ENCODE measurements around the gene HSPBAP1. TPM values are rescaled to one million over a fixed set of nuclear protein-coding genes. Genes with fewer than 3 reads are reported as not detected.

The HSPBAP1 gene
- total and polyA plus RNA-seq, 7 donors, result 4.8 to 24.7 (median 17.6) TPM

DNA sequence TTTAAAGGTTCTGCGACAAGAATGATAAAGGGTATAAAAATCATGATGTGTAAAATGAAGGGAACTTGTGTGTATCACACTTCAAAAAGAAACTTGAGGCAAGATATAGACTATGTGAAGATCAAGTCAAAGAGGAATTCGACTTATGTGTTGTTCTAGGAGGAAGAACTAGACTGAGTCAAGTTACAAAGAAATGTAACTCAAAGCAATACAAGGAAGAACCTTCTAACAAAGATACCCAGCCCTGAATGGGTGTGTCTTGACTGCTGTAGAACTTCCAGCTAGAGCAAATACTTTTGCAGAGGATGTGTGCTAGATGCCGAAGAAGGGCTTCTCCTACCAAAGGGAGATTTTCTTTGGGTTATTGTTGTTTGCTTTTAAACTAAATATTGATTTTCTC is 3.7 kb upstream of the HSPBAP1 start:
- Histone ChIP-seq H3K4me3 (peak overlapping the region; percentile 93), H3K4me1 (peaks cover 22% of the 10 kb centered on the region), H3K36me3 (ENCODE audit: insufficient read depth in 1 of 2, low read depth in 1 of 2) (no peaks in the 10 kb centered on the region), H3K9me3 (no peaks in the 10 kb centered on the region), H3K27ac (no peak overlapping the region), H3K27me3 (ENCODE audit: insufficient read depth in 3 of 3, low read length in 2 of 3) (no peaks in the 10 kb centered on the region)
- intact Hi-C loops (cut with DNase I), result no loop called here
- DNase-seq, result no peak
- no peak for ATAC-seq
- TF ChIP-seq, protein P1, sequence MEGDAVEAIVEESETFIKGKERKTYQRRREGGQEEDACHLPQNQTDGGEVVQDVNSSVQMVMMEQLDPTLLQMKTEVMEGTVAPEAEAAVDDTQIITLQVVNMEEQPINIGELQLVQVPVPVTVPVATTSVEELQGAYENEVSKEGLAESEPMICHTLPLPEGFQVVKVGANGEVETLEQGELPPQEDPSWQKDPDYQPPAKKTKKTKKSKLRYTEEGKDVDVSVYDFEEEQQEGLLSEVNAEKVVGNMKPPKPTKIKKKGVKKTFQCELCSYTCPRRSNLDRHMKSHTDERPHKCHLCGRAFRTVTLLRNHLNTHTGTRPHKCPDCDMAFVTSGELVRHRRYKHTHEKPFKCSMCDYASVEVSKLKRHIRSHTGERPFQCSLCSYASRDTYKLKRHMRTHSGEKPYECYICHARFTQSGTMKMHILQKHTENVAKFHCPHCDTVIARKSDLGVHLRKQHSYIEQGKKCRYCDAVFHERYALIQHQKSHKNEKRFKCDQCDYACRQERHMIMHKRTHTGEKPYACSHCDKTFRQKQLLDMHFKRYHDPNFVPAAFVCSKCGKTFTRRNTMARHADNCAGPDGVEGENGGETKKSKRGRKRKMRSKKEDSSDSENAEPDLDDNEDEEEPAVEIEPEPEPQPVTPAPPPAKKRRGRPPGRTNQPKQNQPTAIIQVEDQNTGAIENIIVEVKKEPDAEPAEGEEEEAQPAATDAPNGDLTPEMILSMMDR (IDR thresholded peaks at IDR 0.05), result no peak
- WGBS, 3 donors, result 81 to 90% (median 82%) methylated on average over 3 of the region's 3 CpGs

DNA sequence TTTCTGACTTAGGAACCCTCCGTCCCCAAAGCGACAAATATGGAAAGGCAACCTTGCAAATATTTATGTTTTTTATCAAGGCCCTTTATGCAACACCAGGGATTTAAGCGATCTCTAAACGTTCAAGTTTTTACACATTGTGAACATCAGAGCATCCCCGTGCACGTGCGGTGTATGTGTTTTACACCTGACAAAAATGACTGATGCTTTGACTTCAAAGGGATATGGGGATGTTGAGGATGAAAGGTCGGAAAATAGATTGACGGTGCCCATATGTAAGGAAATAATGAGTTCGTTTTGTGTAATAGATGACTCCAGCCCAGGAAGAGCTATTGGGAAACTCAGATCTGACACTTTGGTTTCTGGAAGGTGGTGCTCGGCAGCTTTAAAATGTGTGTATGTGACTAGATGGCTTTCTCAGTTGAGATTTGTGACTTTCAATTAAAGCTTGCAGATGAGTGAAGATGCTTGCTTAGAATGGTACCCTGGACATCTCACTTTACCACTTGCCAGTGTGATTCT is 2.1 kb upstream of the HSPBAP1 start:
- H3K27me3 ChIP-seq (ENCODE audit: insufficient read depth in 3 of 3, low read length in 2 of 3), result no peaks in the 10 kb centered on the region
- no peaks in the 10 kb centered on the region for H3K9me3 ChIP-seq
- H3K36me3 ChIP-seq (ENCODE audit: insufficient read depth in 1 of 2, low read depth in 1 of 2), result no peaks in the 10 kb centered on the region
- H3K4me1 ChIP-seq, result peaks cover 29% of the 10 kb centered on the region
- H3K4me3 ChIP-seq, result peak overlapping the region; percentile 93
- ATAC-seq (no peak), DNase-seq (no peak)
- WGBS, 3 donors, result 6 to 19% (median 13%) methylated on average over 11 of the region's 11 CpGs
- H3K27ac ChIP-seq, result peak overlapping the region; percentile 99
- intact Hi-C loops (cut with DNase I), result no loop called here
- TF ChIP-seq, protein P1 (IDR thresholded peaks at IDR 0.05), result no peak

DNA sequence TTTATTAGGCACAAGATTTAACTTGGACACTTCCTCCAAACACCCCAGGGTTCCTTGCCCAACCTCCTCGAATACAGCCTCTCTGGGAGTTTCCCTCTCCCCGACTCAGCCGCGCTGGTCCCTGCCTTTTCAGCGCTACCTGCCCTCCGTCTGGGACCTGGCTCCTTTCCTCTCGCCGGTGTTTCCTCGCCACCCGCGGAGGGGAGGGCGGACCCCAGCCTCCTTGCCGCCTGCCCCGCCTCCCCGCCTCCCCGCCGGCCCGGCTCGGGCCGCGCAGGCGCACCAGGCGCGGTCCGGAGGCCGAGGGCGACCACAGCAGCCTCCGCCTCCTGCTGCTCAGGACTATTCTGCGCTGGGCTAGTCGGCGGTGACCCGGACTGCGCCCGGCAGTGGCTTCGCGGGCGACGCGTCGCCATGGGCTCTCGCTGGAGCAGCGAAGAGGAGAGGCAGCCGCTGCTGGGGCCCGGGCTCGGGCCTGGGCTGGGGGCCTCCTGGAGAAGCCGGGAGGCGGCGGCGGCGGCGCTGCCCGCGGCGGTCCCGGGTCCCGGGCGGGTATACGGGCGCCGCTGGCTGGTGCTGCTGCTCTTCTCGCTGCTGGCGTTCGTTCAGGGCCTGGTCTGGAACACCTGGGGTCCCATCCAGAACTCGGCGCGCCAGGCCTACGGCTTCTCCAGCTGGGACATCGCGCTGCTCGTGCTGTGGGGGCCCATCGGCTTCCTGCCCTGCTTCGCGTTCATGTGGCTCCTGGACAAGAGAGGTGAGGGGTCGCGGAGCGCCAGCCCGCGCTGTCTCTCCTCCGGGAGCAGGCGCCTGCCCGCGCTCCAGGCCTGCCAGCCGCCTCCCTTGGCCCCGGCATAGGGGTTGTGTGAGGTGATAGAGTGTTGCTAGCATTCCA is 1.4 kb upstream of the HSPBAP1 start, which contains the start of gene SLC49A4:
Gene SLC49A4 (plus strand): TSS at position 291 of the 895 bp plus-strand sequence. CDS start 124 bp downstream, at position 415.
- Histone ChIP-seq H3K27me3 (ENCODE audit: insufficient read depth in 3 of 3, low read length in 2 of 3) (no peaks in the 10 kb centered on the region), H3K36me3 (ENCODE audit: insufficient read depth in 1 of 2, low read depth in 1 of 2) (no peaks in the 10 kb centered on the region), H3K4me1 (peaks cover 37% of the 10 kb centered on the region), H3K27ac (peak within 1 kb of the TSS; percentile 99), H3K4me3 (peak within 1 kb of the TSS; percentile 93), H3K9me3 (no peaks in the 10 kb centered on the region)
- 0 to 1% (median 0%) methylated on average over 41 to 84 of the region's 84 CpGs for WGBS, 3 donors
- DNase-seq (peak; percentile 81 to 89), ATAC-seq (peak; percentile 78 to 82 (median 80))
- intact Hi-C loops (cut with DNase I), result loop anchor here in 1 of 2 donors (5.0 kb wide), 1 partner anchor 38 kb away; no protein-coding TSS in a partner anchor
- TF ChIP-seq, protein P1 (IDR thresholded peaks at IDR 0.05), result no peak

DNA sequence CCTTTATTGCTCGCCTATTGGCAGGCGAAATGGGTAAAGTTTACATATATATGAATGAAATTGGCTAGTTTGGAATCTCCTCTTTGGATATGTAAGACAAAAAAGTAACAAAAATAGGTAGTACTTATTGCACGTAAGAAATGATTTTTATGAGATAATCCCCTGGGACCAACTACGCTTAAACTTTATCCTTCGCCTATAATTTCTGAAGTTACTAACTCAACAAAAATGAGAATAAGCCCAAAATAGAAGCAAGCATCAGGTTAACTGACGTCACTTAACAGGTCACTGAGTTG is 800 bp upstream of the HSPBAP1 start:
- Histone ChIP-seq H3K9me3 (no peaks in the 10 kb centered on the region), H3K27ac (peak overlapping the region; percentile 99), H3K27me3 (ENCODE audit: insufficient read depth in 3 of 3, low read length in 2 of 3) (no peaks in the 10 kb centered on the region), H3K4me3 (peak overlapping the region; percentile 93), H3K4me1 (peaks cover 31% of the 10 kb centered on the region), H3K36me3 (ENCODE audit: insufficient read depth in 1 of 2, low read depth in 1 of 2) (no peaks in the 10 kb centered on the region)
- 0 to 1% (median 1%) methylated on average over 6 of the region's 6 CpGs for WGBS, 3 donors
- no peak for DNase-seq
- intact Hi-C loops (cut with DNase I), result loop anchor here in 1 of 2 donors (5.0 kb wide), 1 partner anchor 37 kb away; no protein-coding TSS in a partner anchor
- ATAC-seq, result no peak
- TF ChIP-seq, protein P1 (IDR thresholded peaks at IDR 0.05), result no peak

Data from psoas muscle (tissue), 8 donors.